GM12878 (cell line): ENCODE measurements around the gene BIRC6. TPM values are rescaled to one million over a fixed set of nuclear protein-coding genes. Genes with fewer than 3 reads are reported as not detected.

Experiments used
- BRCA1 ChIP-seq: IDR thresholded peaks from 2 replicates; pipeline ENCODE4 v1.6.1; 2011; ENCODE audit warnings: low read depth, low read length, improper control_type of control experiment
- EP300 ChIP-seq, 2 experiments: fragments of 150-350 bp in 1 of 2; IDR thresholded peaks; 2 replicates each; pipeline ENCODE4 v1.6.1; 2011 to 2012; ENCODE audit warnings: low read depth in 2 of 2, low read length in 2 of 2, borderline replicate concordance in 1 of 2, improper control_type of control experiment in 1 of 2, inconsistent platforms in 1 of 2; ENCODE audit not compliant: control insufficient read depth in 1 of 2
- HDGF ChIP-seq: fragments of 450-650 bp; IDR thresholded peaks from 2 replicates; pipeline ENCODE4 v1.6.1; 2016; ENCODE audit warnings: antibody characterized with exemption
- KDM1A ChIP-seq: fragments of 200-600 bp; sonication (generic); IDR thresholded peaks from 2 replicates; pipeline ENCODE4 v1.6.1; 2016; ENCODE audit warnings: borderline replicate concordance
- NR2C2 ChIP-seq: IDR thresholded peaks from 2 replicates; pipeline ENCODE4 v1.6.1; 2011; ENCODE audit warnings: borderline replicate concordance, low read depth; ENCODE audit not compliant: control insufficient read depth, insufficient read length
- WRNIP1 ChIP-seq: IDR thresholded peaks from 2 replicates; pipeline ENCODE4 v1.6.1; 2011; ENCODE audit warnings: low read depth, low read length, improper control_type of control experiment, borderline replicate concordance
- ZNF217 ChIP-seq: fragments of 450-650 bp; IDR thresholded peaks from 2 replicates; pipeline ENCODE4 v1.6.1; 2017; ENCODE audit warnings: antibody characterized with exemption, mild to moderate bottlenecking
- ZNF622 ChIP-seq: fragments of 450-650 bp; IDR thresholded peaks from 2 replicates; pipeline ENCODE4 v1.6.1; 2017; ENCODE audit warnings: mild to moderate bottlenecking, inconsistent platforms
- polyA plus RNA-seq, 11 experiments: library from polyadenylated mRNA; depleted of rRNA in 4 of 11; unstranded in 6 of 11; stranded (reverse) in 5 of 11; fragments of >200 nt; fragmentation: Nextera tagmentation in 4 of 11; fragmentation: Illumina TruSeq in 1 of 11; extraction: Ambion mirVana in 4 of 11; extraction: Trizol in 1 of 11; gene quantifications; 1 replicate in 1 of 11; 2 replicates in 10 of 11; pipeline versions ENCODE4 v1.2.1 to v1.2.3, GENCODE V29; 2011 to 2016; ENCODE audit warnings: inconsistent platforms in 2 of 11, missing spikeins in 2 of 11, low read depth in 1 of 11
- total RNA-seq, 4 experiments: library from RNA; depleted of rRNA in 3 of 4; stranded (reverse); fragments of >200 nt in 3 of 4; fragmentation: Illumina TruSeq in 1 of 4; extraction: Trizol in 1 of 4; gene quantifications; 2 replicates each; pipeline versions ENCODE4 v1.2.1 to v1.2.3, GENCODE V29; 2013 to 2021
- TF ChIP-seq, protein P1 (sequence below): fragments of 450-650 bp; IDR thresholded peaks from 2 replicates; pipeline ENCODE4 v1.6.1; 2018; ENCODE audit warnings: borderline replicate concordance, mild to moderate bottlenecking; ENCODE audit not compliant: partially characterized antibody
- TF ChIP-seq, protein P2 (sequence below): fragments of 450-650 bp; conservative IDR thresholded peaks from 2 replicates; pipeline ENCODE4 v1.6.1; 2017; ENCODE audit warnings: mild to moderate bottlenecking, moderate library complexity

BIRC6 gene
- total and polyA plus RNA-seq, 10 of the 15 experiments (the other 5 are each of a cell fraction or from before 2014, with no cell fraction given), result 18.8 to 118 (median 55.0) TPM

DNA sequence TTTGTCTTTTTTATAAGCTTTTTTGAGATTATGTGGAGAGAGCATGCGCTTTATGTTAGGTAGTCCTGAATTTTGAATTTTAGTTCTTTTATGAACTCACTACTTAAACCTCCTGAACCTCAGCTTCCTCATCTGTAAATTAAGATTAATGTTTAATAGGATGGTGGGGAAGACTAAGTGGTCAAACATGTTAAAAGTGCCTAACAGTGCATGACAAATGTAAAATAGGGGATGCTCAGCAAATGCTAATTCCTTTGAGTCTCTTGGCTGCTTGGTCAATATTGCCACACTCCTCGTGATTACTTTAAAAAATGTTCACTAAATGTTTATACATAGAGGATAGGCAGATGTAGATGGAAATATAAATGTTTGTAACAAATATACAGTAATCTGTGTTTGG, 6.8 kb downstream of the BIRC6 start (continued):
- TF ChIP-seq ZNF217 (peak; percentile 57; the same call in 1 of the 2 replicates), WRNIP1 (no peak), KDM1A (no peak), HDGF (no peak), ZNF622 (no peak), EP300 (IDR thresholded peaks at IDR 0.05; ENCODE audit: borderline replicate concordance in 1 of 2, control insufficient read depth in 1 of 2, low read depth in 2 of 2, low read length in 2 of 2) (peak in 1 of 2 experiments; percentile 28; a peak in 1 of 4 replicates), NR2C2 (no peak), BRCA1 (no peak)
- TF ChIP-seq, protein P1, sequence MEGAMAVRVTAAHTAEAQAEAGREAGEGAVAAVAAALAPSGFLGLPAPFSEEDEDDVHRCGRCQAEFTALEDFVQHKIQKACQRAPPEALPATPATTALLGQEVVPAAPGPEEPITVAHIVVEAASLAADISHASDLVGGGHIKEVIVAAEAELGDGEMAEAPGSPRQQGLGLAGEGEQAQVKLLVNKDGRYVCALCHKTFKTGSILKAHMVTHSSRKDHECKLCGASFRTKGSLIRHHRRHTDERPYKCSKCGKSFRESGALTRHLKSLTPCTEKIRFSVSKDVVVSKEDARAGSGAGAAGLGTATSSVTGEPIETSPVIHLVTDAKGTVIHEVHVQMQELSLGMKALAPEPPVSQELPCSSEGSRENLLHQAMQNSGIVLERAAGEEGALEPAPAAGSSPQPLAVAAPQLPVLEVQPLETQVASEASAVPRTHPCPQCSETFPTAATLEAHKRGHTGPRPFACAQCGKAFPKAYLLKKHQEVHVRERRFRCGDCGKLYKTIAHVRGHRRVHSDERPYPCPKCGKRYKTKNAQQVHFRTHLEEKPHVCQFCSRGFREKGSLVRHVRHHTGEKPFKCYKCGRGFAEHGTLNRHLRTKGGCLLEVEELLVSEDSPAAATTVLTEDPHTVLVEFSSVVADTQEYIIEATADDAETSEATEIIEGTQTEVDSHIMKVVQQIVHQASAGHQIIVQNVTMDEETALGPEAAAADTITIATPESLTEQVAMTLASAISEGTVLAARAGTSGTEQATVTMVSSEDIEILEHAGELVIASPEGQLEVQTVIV, result no peak
- TF ChIP-seq, protein P2, sequence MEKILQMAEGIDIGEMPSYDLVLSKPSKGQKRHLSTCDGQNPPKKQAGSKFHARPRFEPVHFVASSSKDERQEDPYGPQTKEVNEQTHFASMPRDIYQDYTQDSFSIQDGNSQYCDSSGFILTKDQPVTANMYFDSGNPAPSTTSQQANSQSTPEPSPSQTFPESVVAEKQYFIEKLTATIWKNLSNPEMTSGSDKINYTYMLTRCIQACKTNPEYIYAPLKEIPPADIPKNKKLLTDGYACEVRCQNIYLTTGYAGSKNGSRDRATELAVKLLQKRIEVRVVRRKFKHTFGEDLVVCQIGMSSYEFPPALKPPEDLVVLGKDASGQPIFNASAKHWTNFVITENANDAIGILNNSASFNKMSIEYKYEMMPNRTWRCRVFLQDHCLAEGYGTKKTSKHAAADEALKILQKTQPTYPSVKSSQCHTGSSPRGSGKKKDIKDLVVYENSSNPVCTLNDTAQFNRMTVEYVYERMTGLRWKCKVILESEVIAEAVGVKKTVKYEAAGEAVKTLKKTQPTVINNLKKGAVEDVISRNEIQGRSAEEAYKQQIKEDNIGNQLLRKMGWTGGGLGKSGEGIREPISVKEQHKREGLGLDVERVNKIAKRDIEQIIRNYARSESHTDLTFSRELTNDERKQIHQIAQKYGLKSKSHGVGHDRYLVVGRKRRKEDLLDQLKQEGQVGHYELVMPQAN, result no peak
